Lower leg skin (tissue), 4 donors: ENCODE measurements around the gene TRAPPC3. TPM values are rescaled to one million over a fixed set of nuclear protein-coding genes. Genes with fewer than 3 reads are reported as not detected.

Experiments used
- DNase-seq, 2 donors: peaks; one replicate each; pipeline ENCODE4 v3.0.0-alpha.2; 2019; ENCODE audit warnings: low spot score in 2 of 2
- H3K4me3 ChIP-seq: fragments of 200-600 bp; sonication (generic); 2 replicates; pipeline ENCODE4 v1.5.1; 2017; ENCODE audit warnings: mild to moderate bottlenecking, low read depth; ENCODE audit not compliant: poor library complexity, severe bottlenecking
- POLR2A ChIP-seq, 2 donors: fragments of 450-650 bp; IDR thresholded peaks; one replicate each; pipeline ENCODE4 v1.6.1; 2016 to 2017; ENCODE audit warnings: antibody characterized with exemption in 2 of 2, mild to moderate bottlenecking in 1 of 2, moderate library complexity in 1 of 2
- WGBS, 2 donors: methylation state at CpG; one replicate each; pipeline ENCODE4 v1.1.5; 2018; 5-methylcytosine and 5-hydroxymethylcytosine counted together
- intact Hi-C: fragments of 100-400 bp; cut with DNase I; formaldehyde crosslinking; loops from one replicate; pipeline ENCODE4 v1.15.0; 2023; ENCODE audit warnings: low total_unique reads
- total RNA-seq, 4 donors: library from RNA; depleted of rRNA; stranded (reverse); fragments of >200 nt; gene quantifications; one replicate each; pipeline ENCODE4 v1.1.0, GENCODE V29; 2016
- TF ChIP-seq, protein P1 (sequence below), 3 donors: fragments of 450-650 bp; IDR thresholded peaks; one replicate each; pipeline ENCODE4 v1.5.1; 2016; ENCODE audit warnings: antibody characterized with exemption in 3 of 3, mild to moderate bottlenecking in 3 of 3, moderate library complexity in 2 of 3

The TRAPPC3 gene
- total RNA-seq, 4 donors from 2014 or later, result 78.3 to 113 (median 104) TPM

DNA sequence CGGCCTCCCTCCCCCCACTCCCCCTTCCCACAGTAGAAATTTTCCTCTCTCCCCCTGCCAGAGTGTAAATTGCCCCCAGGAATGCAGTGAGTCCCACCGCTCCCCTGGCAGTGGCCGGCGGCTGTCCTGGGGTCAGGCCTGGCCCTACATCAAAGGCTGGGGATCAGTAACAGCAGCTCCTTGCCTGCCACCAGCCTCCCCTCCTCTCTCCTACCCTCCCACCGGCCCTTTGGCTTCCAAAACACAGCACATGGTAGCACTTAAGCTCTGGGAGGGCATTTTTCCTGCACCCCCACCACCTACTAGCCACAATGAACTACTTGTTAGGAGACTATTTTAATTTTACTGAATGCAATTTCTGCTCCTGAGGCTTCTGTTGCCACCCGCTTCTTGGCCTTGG, 15.3 kb downstream of the TRAPPC3 start:
- WGBS, 2 donors, result 61 to 69% methylated on average over 6 of the region's 6 CpGs
- TF ChIP-seq POLR2A (IDR thresholded peaks at IDR 0.05), result no peak
- TF ChIP-seq, protein P1, sequence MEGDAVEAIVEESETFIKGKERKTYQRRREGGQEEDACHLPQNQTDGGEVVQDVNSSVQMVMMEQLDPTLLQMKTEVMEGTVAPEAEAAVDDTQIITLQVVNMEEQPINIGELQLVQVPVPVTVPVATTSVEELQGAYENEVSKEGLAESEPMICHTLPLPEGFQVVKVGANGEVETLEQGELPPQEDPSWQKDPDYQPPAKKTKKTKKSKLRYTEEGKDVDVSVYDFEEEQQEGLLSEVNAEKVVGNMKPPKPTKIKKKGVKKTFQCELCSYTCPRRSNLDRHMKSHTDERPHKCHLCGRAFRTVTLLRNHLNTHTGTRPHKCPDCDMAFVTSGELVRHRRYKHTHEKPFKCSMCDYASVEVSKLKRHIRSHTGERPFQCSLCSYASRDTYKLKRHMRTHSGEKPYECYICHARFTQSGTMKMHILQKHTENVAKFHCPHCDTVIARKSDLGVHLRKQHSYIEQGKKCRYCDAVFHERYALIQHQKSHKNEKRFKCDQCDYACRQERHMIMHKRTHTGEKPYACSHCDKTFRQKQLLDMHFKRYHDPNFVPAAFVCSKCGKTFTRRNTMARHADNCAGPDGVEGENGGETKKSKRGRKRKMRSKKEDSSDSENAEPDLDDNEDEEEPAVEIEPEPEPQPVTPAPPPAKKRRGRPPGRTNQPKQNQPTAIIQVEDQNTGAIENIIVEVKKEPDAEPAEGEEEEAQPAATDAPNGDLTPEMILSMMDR (IDR thresholded peaks at IDR 0.05), result no peak
- intact Hi-C loops, result no loop called here
- no peak overlapping the region for H3K4me3 ChIP-seq
- no peak for DNase-seq

- H3K4me3 ChIP-seq, result no peak overlapping the region
- DNase-seq, result peak; percentile 76 to 94
- WGBS, 2 donors, result 27 to 32% methylated on average over 3 of the region's 3 CpGs
- TF ChIP-seq POLR2A (IDR thresholded peaks at IDR 0.05), result no peak
- TF ChIP-seq, protein P1 (IDR thresholded peaks at IDR 0.05), result no peak
- intact Hi-C loops, result no loop called here
These were observed 15.8 kb downstream of the TRAPPC3 start for GRCh38 chr1:36133484-36133883.

DNA sequence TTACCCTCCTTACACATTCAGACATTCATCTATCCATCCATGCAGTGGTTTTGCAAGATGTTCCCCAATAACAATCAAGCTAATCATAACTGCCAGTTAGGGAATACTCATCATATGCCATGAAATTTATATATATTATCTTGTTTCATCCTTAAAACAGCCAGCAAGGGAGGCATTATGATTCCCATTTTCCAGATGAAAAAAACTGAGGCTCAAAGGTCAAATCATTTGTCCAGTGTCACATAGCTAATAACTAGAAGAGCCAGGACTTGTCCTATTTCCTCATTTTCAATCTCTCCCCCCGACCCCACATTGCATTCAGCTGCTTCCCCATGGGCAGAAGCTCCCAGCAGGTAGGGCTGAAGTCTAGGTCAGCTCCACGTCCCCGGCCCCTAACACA, 17.3 kb downstream of the TRAPPC3 start:
- no peak for DNase-seq
- no peak overlapping the region for H3K4me3 ChIP-seq
- no peak for TF ChIP-seq POLR2A (IDR thresholded peaks at IDR 0.05)
- TF ChIP-seq, protein P1 (IDR thresholded peaks at IDR 0.05), result no peak
- intact Hi-C loops, result no loop called here
- WGBS, 2 donors, result 86% methylated on average over 3 of the region's 3 CpGs

GRCh38 chr1:36128905-36129206, 20.4 kb downstream of the TRAPPC3 start:
- no peak overlapping the region for H3K4me3 ChIP-seq
- DNase-seq, result no peak
- TF ChIP-seq POLR2A (IDR thresholded peaks at IDR 0.05), result no peak
- TF ChIP-seq, protein P1 (IDR thresholded peaks at IDR 0.05), result no peak
- WGBS, 2 donors, result 90 to 97% methylated on average over 3 of the region's 3 CpGs
- intact Hi-C loops, result no loop called here

GRCh38 chr1:36128126-36128904, 21.0 kb downstream of the TRAPPC3 start:
- 88 to 91% methylated on average over 11 of the region's 11 CpGs for WGBS, 2 donors
- TF ChIP-seq POLR2A (IDR thresholded peaks at IDR 0.05), result no peak
- TF ChIP-seq, protein P1 (IDR thresholded peaks at IDR 0.05), result no peak
- no peak overlapping the region for H3K4me3 ChIP-seq
- intact Hi-C loops, result no loop called here
- DNase-seq, result no peak
